ENCODE results near the gene LST1.

GRCh38 chr6:31572041-31572911 lies 13.8 kb upstream of the LST1 start, which contains the start of gene LTA:
- TF ChIP-seq, protein P1, sequence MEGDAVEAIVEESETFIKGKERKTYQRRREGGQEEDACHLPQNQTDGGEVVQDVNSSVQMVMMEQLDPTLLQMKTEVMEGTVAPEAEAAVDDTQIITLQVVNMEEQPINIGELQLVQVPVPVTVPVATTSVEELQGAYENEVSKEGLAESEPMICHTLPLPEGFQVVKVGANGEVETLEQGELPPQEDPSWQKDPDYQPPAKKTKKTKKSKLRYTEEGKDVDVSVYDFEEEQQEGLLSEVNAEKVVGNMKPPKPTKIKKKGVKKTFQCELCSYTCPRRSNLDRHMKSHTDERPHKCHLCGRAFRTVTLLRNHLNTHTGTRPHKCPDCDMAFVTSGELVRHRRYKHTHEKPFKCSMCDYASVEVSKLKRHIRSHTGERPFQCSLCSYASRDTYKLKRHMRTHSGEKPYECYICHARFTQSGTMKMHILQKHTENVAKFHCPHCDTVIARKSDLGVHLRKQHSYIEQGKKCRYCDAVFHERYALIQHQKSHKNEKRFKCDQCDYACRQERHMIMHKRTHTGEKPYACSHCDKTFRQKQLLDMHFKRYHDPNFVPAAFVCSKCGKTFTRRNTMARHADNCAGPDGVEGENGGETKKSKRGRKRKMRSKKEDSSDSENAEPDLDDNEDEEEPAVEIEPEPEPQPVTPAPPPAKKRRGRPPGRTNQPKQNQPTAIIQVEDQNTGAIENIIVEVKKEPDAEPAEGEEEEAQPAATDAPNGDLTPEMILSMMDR (IDR thresholded peaks at IDR 0.05): no peak
- TF ChIP-seq POLR2A (IDR thresholded peaks at IDR 0.05): no peak
